Measurements from ENCODE around the gene RNASE12. TPM values are rescaled to one million over a fixed set of nuclear protein-coding genes. Genes with fewer than 3 reads are reported as not detected.

RNASE12 gene
- total RNA-seq, 2 experiments from 2014 or later, result not detected

DNA sequence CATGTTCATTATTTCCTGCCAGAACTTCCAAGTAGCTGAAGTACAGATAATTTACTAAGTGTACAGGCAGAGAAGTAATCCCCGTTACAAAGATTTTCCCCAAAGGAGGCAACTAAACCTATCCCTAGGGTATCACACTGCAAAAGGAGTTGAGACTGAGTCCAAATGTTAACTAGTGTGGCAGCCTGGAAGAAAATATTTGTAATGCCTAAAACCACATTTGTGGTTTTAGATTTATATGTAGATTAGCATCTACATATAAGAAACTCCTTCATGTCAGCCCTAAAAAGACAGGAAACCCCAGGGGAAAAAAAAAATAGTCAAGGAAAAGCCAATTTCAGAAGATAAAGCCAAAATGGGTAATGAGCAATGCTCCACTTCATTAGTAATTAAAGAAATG lies 1.4 kb upstream of the RNASE12 start:
- H3K36me3 Mint-ChIP-seq (ENCODE audit: low read depth), result no peaks in the 10 kb centered on the region
- no peak overlapping the region for H3K27ac ChIP-seq (ENCODE audit: low read depth in 1 of 2, low read length in 2 of 2)
- peaks cover 16% of the 10 kb centered on the region for H3K27me3 Mint-ChIP-seq
- no peak overlapping the region for H3K4me3 Mint-ChIP-seq
- H3K4me1 ChIP-seq (ENCODE audit: insufficient read depth, low read length), result no peaks in the 10 kb centered on the region
- ATAC-seq (ENCODE audit: poor library complexity), result no peak
- no peak overlapping the region for H3K27ac Mint-ChIP-seq
- H3K27me3 ChIP-seq (ENCODE audit: control insufficient read depth in 1 of 2, insufficient read depth in 2 of 2, low read length in 2 of 2), result peaks cover 0 to 3% of the 10 kb centered on the region in 2 experiments
- H3K9me3 Mint-ChIP-seq, result no peaks in the 10 kb centered on the region
- TF ChIP-seq, protein P1, sequence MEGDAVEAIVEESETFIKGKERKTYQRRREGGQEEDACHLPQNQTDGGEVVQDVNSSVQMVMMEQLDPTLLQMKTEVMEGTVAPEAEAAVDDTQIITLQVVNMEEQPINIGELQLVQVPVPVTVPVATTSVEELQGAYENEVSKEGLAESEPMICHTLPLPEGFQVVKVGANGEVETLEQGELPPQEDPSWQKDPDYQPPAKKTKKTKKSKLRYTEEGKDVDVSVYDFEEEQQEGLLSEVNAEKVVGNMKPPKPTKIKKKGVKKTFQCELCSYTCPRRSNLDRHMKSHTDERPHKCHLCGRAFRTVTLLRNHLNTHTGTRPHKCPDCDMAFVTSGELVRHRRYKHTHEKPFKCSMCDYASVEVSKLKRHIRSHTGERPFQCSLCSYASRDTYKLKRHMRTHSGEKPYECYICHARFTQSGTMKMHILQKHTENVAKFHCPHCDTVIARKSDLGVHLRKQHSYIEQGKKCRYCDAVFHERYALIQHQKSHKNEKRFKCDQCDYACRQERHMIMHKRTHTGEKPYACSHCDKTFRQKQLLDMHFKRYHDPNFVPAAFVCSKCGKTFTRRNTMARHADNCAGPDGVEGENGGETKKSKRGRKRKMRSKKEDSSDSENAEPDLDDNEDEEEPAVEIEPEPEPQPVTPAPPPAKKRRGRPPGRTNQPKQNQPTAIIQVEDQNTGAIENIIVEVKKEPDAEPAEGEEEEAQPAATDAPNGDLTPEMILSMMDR (IDR thresholded peaks at IDR 0.05), result no peak
- ChIA-PET POLR2A (no interaction called here), CTCF (no interaction called here)
- H3K36me3 ChIP-seq (ENCODE audit: insufficient read depth, low read length), result no peaks in the 10 kb centered on the region
- H3K4me3 ChIP-seq (ENCODE audit: low read length), result no peak overlapping the region
- H3K4me1 Mint-ChIP-seq (ENCODE audit: low read depth), result peaks cover 6% of the 10 kb centered on the region
- no peaks in the 10 kb centered on the region for H3K9me3 ChIP-seq (ENCODE audit: control insufficient read depth in 1 of 2, insufficient read depth in 1 of 2, low read length in 2 of 2)
- intact Hi-C loops (cut with DNase I, micrococcal nuclease), result no loop called here
- DNase-seq, result no peak

DNA sequence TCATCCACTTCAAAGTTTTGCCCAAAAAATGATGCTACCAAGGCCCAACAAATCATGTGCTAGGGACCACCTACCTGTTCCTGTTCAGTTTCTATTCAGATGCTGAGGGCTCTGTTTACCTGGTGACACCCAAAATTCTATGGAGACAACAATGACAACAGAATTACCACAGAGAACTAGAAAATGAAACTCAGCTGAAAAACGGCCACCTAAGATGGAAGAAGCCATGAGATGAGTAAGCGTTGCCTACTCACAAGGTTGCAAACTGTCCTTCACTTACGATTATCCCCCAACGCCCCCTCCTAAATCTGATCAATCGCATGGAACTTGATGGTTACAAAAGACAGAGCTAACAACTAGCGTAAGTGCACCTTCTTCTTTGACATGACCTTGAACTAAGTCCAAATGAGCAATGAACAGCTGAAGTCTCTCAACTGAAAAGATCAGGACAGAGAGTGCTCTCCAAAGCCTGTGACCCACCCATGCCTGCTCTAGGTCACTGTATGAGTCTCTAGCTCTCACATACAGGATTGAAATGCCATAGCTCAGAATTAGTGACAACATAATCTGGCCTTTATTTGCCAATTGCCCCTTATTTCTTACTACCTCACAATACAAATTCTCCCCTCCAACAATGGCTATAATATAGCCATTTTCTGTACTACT lies 3.6 kb downstream of the RNASE12 start, which contains the start of gene RNASE11:
Gene RNASE11 (minus strand): TSS at position 513 of the 666 bp plus-strand sequence.
- intact Hi-C loops (cut with DNase I, micrococcal nuclease), result no loop called here
- Histone ChIP-seq H3K9me3 (ENCODE audit: control insufficient read depth in 1 of 2, insufficient read depth in 1 of 2, low read length in 2 of 2) (no peaks in the 10 kb centered on the region), H3K27ac (ENCODE audit: low read depth in 1 of 2, low read length in 2 of 2) (no peak within 1 kb of the TSS), H3K27me3 (ENCODE audit: control insufficient read depth in 1 of 2, insufficient read depth in 2 of 2, low read length in 2 of 2) (peaks cover 0 to 3% of the 10 kb centered on the region in 2 experiments), H3K4me3 (ENCODE audit: low read length) (no peak within 1 kb of the TSS), H3K4me1 (ENCODE audit: insufficient read depth, low read length) (no peaks in the 10 kb centered on the region), H3K36me3 (ENCODE audit: insufficient read depth, low read length) (no peaks in the 10 kb centered on the region)
- Mint-ChIP-seq H3K36me3 (ENCODE audit: low read depth) (no peaks in the 10 kb centered on the region), H3K4me1 (ENCODE audit: low read depth) (peaks cover 2% of the 10 kb centered on the region), H3K9me3 (peaks cover 4% of the 10 kb centered on the region), H3K27ac (no peak within 1 kb of the TSS), H3K27me3 (peaks cover 16% of the 10 kb centered on the region), H3K4me3 (no peak within 1 kb of the TSS)
- TF ChIP-seq, protein P1 (IDR thresholded peaks at IDR 0.05), result no peak
- ChIA-PET POLR2A (no interaction called here), CTCF (no interaction called here)
- DNase-seq (no peak), ATAC-seq (ENCODE audit: poor library complexity) (no peak)

DNA sequence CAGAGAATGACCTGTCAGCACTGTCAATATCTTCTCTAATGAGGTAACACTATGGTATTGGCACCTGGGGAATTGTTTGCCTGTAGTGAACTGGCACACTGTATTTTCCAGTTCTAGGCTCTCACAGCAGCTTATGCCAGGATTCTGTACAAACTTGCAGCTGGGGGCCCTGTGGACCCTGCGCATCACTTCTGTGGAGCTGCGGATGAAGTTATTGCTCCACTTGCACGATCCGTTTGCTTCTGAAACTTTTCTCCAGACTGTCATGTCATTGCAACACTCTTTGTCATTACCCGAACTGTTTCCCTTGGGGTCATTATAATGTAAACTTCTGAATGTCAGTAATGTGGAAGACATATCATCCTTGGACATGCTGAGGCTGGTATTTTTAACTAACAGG lies 7.3 kb downstream of the RNASE12 start:
- H3K9me3 ChIP-seq (ENCODE audit: control insufficient read depth in 1 of 2, insufficient read depth in 1 of 2, low read length in 2 of 2), result no peaks in the 10 kb centered on the region
- Mint-ChIP-seq H3K4me1 (ENCODE audit: low read depth) (no peaks in the 10 kb centered on the region), H3K36me3 (ENCODE audit: low read depth) (no peaks in the 10 kb centered on the region), H3K27me3 (no peaks in the 10 kb centered on the region), H3K4me3 (no peak overlapping the region), H3K27ac (no peak overlapping the region), H3K9me3 (peaks cover 4% of the 10 kb centered on the region)
- ChIA-PET CTCF (no interaction called here), POLR2A (interaction anchor here (0.9 kb wide), 1 partner anchor 53 kb away, joined by 3 read pairs; no protein-coding TSS in a partner anchor)
- no peaks in the 10 kb centered on the region for H3K4me1 ChIP-seq (ENCODE audit: insufficient read depth, low read length)
- H3K36me3 ChIP-seq (ENCODE audit: insufficient read depth, low read length), result no peaks in the 10 kb centered on the region
- no peaks in the 10 kb centered on the region for H3K27me3 ChIP-seq (ENCODE audit: control insufficient read depth in 1 of 2, insufficient read depth in 2 of 2, low read length in 2 of 2)
- DNase-seq, result no peak
- no peak overlapping the region for H3K4me3 ChIP-seq (ENCODE audit: low read length)
- H3K27ac ChIP-seq (ENCODE audit: low read depth in 1 of 2, low read length in 2 of 2), result no peak overlapping the region
- no peak for ATAC-seq (ENCODE audit: poor library complexity)
- intact Hi-C loops (cut with DNase I, micrococcal nuclease), result no loop called here
- TF ChIP-seq, protein P1 (IDR thresholded peaks at IDR 0.05), result no peak
